Panc1 (cell line): Measurements from ENCODE around the gene SQOR. TPM values are rescaled to one million over a fixed set of nuclear protein-coding genes. Genes with fewer than 3 reads are reported as not detected.

Experiments
- ATAC-seq: fragments of 200-7000 bp; cut with Tn5 transposase; 2 replicates; pipeline ENCODE4 v1.9.1; 2020; ENCODE audit warnings: mild to moderate bottlenecking, moderate library complexity
- BruUV-seq: library from RNA; stranded (reverse); fragments of 400-500 nt; replicated peaks from 2 replicates; lab custom pipeline; 2021; lab: Mats Ljungman, UMichigan
- CTCF ChIA-PET: fragments of 300-600 bp; sonication (Branson Sonifier 250); formaldehyde crosslinking; loops from one replicate; lab custom pipeline; 2022; ENCODE audit warnings: antibody characterized with exemption; lab: Charles Lee
- POLR2A ChIA-PET: fragments of 300-600 bp; sonication (Branson Sonifier 250); formaldehyde crosslinking; loops from one replicate; lab custom pipeline; 2022; ENCODE audit warnings: antibody characterized with exemption; lab: Charles Lee
- DNase-seq: peaks from one replicate; pipeline ENCODE4 v3.0.0-alpha.2; 2010; ENCODE audit warnings: low read depth, low spot score
- H3K27ac ChIP-seq: 2 replicates; pipeline ENCODE4 v1.5.1; 2011; ENCODE audit warnings: mild to moderate bottlenecking, low read length, inconsistent platforms
- H3K27me3 ChIP-seq: fragments of 200-500 bp; sonication (Bioruptor generic); 2 replicates; pipeline ENCODE4 v1.6.0; 2014; ENCODE audit warnings: low read length, inconsistent platforms; ENCODE audit not compliant: control insufficient read depth, insufficient read depth
- H3K36me3 ChIP-seq: fragments of 200-500 bp; sonication (Bioruptor generic); 2 replicates; pipeline ENCODE4 v1.5.1; 2014; ENCODE audit warnings: inconsistent platforms, mild to moderate bottlenecking, low read length, moderate library complexity; ENCODE audit not compliant: control insufficient read depth, insufficient read depth
- H3K4me1 ChIP-seq: 2 replicates; pipeline ENCODE4 v1.5.1; 2011; ENCODE audit warnings: inconsistent platforms, mild to moderate bottlenecking, low read length, moderate library complexity; ENCODE audit not compliant: control insufficient read depth, insufficient read depth
- H3K4me3 ChIP-seq, 2 experiments: 2 replicates each; pipeline ENCODE4 v1.5.1; 2011 to 2012; ENCODE audit warnings: low read depth in 2 of 2, low read length in 2 of 2, mild to moderate bottlenecking in 2 of 2, inconsistent platforms in 1 of 2, moderate library complexity in 1 of 2
- H3K9me3 ChIP-seq: fragments of 200-500 bp; sonication (Bioruptor generic); 2 replicates; pipeline ENCODE4 v1.5.1; 2014; ENCODE audit warnings: low read depth, mild to moderate bottlenecking, inconsistent platforms, low read length, moderate library complexity; ENCODE audit not compliant: control insufficient read depth, insufficient read depth
- POLR2AphosphoS5 ChIP-seq: IDR thresholded peaks from 2 replicates; pipeline ENCODE4 v1.6.1; 2012; ENCODE audit warnings: mild to moderate bottlenecking, low read depth, low read length, moderate library complexity
- SIN3A ChIP-seq: IDR thresholded peaks from 2 replicates; pipeline ENCODE4 v1.6.1; 2012; ENCODE audit warnings: low read depth, mild to moderate bottlenecking, low read length, moderate library complexity, borderline replicate concordance; ENCODE audit not compliant: insufficient read depth
- TCF7L2 ChIP-seq: IDR thresholded peaks from 2 replicates; pipeline ENCODE4 v1.6.1; 2011; ENCODE audit warnings: mild to moderate bottlenecking, low read depth, low read length, inconsistent platforms
- in situ Hi-C: cut with HindIII; loops from 2 replicates; pipeline ENCODE4 v1.10.0; 2016; ENCODE audit warnings: low sequenced_read_pairs, low pct_unique_long_range_greater_than_20kb
- intact Hi-C: fragments of 100-400 bp; cut with micrococcal nuclease; formaldehyde crosslinking; loops from one replicate; pipeline ENCODE4 v1.10.0; 2022; ENCODE audit not compliant: unreplicated experiment
- total RNA-seq: library from RNA; stranded (reverse); gene quantifications from one replicate; pipeline ENCODE4 v1.2.1, GENCODE V29; 2021; ENCODE audit not compliant: unreplicated experiment
- TF ChIP-seq, protein P1 (sequence below), 2 experiments: IDR thresholded peaks; 2 replicates each; pipeline ENCODE4 v1.6.1; 2011 to 2012; ENCODE audit warnings: low read depth in 2 of 2, control low read depth in 1 of 2, low read length in 1 of 2, mild to moderate bottlenecking in 1 of 2, moderate library complexity in 1 of 2; ENCODE audit not compliant: insufficient read depth in 1 of 2
- TF ChIP-seq, protein P2 (sequence below): fragments of 450-650 bp; IDR thresholded peaks from 2 replicates; pipeline ENCODE4 v1.5.1; 2017; ENCODE audit warnings: mild to moderate bottlenecking

Gene SQOR
- total RNA-seq, 1 experiment from 2014 or later = 62.2 TPM

DNA sequence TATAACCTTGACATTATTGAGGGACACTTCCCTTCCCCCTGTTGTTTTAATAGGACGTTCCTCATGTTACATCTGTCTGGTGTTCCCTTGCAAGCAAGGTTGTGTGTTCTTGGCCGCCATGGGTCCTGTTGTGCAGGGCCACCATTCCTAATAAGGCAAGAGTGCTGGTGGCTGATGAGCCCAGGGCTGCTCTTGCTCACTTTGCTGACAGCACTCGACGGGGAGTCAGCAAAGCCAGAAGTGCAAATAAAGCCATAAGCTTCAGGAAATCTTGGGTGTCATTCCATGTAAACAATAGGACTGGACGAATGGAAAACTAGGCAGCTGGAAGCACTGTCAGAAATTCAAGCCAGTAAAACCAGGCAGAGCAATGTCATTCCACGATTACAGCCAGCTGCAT, 75.8 kb downstream of the SQOR start:
- Histone ChIP-seq H3K4me1 (no peaks in the 10 kb centered on the region), H3K36me3 (no peaks in the 10 kb centered on the region), H3K27me3 (no peaks in the 10 kb centered on the region), H3K27ac (no peak overlapping the region), H3K4me3 (no peak overlapping the region), H3K9me3 (no peaks in the 10 kb centered on the region)
- TF ChIP-seq TCF7L2 (no peak), POLR2AphosphoS5 (no peak), SIN3A (no peak)
- TF ChIP-seq, protein P1, sequence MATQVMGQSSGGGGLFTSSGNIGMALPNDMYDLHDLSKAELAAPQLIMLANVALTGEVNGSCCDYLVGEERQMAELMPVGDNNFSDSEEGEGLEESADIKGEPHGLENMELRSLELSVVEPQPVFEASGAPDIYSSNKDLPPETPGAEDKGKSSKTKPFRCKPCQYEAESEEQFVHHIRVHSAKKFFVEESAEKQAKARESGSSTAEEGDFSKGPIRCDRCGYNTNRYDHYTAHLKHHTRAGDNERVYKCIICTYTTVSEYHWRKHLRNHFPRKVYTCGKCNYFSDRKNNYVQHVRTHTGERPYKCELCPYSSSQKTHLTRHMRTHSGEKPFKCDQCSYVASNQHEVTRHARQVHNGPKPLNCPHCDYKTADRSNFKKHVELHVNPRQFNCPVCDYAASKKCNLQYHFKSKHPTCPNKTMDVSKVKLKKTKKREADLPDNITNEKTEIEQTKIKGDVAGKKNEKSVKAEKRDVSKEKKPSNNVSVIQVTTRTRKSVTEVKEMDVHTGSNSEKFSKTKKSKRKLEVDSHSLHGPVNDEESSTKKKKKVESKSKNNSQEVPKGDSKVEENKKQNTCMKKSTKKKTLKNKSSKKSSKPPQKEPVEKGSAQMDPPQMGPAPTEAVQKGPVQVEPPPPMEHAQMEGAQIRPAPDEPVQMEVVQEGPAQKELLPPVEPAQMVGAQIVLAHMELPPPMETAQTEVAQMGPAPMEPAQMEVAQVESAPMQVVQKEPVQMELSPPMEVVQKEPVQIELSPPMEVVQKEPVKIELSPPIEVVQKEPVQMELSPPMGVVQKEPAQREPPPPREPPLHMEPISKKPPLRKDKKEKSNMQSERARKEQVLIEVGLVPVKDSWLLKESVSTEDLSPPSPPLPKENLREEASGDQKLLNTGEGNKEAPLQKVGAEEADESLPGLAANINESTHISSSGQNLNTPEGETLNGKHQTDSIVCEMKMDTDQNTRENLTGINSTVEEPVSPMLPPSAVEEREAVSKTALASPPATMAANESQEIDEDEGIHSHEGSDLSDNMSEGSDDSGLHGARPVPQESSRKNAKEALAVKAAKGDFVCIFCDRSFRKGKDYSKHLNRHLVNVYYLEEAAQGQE (IDR thresholded peaks at IDR 0.05; ENCODE audit: insufficient read depth in 1 of 2, low read depth in 2 of 2, low read length in 1 of 2) = no peak
- TF ChIP-seq, protein P2, sequence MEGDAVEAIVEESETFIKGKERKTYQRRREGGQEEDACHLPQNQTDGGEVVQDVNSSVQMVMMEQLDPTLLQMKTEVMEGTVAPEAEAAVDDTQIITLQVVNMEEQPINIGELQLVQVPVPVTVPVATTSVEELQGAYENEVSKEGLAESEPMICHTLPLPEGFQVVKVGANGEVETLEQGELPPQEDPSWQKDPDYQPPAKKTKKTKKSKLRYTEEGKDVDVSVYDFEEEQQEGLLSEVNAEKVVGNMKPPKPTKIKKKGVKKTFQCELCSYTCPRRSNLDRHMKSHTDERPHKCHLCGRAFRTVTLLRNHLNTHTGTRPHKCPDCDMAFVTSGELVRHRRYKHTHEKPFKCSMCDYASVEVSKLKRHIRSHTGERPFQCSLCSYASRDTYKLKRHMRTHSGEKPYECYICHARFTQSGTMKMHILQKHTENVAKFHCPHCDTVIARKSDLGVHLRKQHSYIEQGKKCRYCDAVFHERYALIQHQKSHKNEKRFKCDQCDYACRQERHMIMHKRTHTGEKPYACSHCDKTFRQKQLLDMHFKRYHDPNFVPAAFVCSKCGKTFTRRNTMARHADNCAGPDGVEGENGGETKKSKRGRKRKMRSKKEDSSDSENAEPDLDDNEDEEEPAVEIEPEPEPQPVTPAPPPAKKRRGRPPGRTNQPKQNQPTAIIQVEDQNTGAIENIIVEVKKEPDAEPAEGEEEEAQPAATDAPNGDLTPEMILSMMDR = no peak
- CTCF ChIA-PET = no interaction called here
- ATAC-seq (no peak), DNase-seq (no peak)
- intact Hi-C loops (no loop called here), in situ Hi-C loops (no loop called here)
- POLR2A ChIA-PET = no interaction called here
- BruUV-seq = no TSS peak

DNA sequence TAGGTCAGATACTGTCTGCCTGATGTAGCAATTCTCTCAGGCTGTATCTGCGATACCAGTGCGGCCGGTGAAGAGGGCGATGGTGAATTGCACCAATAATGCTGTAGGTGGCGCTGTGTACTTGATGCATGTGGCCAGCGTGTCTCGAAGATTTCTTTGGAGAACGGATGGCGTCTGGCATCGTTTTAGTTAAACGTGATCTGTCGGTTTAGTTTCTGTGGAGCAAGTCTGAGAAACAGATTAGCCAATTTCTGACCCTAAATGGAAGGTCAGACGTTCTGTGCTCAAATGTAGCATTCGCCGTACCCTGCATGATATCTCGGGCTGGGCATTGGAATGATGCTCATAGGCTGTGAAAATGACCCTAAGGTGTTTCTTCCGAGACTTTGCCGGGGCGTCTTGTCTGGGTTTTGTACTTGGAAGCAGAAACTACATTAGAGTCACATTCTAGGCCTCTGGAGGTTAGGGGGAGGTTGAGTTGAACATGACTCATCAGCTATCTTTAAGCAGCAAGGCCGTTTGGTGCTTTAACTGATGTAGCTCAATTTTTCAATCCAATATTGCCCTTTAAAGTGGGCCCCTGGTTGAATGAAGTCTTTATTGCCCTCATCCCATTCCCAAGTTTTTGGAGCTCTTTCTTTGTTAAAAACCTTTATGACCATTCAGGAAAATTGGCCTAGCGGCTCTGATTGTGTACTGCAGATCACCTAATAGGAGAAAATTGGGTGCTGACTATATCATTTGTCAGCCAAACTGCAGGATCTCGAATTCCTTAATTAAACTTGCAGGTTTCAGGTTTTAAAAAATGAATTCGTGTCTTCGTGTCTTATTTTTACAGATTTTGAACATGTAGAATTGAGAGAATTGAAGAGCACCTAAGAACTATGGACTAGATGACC, 80.0 kb downstream of the SQOR start:
- intact Hi-C loops (loop anchor here (2.0 kb wide), 1 partner anchor 76 kb away; no protein-coding TSS in a partner anchor), in situ Hi-C loops (no loop called here)
- ATAC-seq (peak; percentile 93), DNase-seq (no peak)
- Histone ChIP-seq H3K4me1 (no peaks in the 10 kb centered on the region), H3K27me3 (no peaks in the 10 kb centered on the region), H3K36me3 (no peaks in the 10 kb centered on the region), H3K4me3 (no peak overlapping the region), H3K27ac (no peak overlapping the region), H3K9me3 (no peaks in the 10 kb centered on the region)
- TF ChIP-seq TCF7L2 = no peak
- TF ChIP-seq, protein P2 = peak; percentile 95
- BruUV-seq = no TSS peak
- ChIA-PET CTCF (no interaction called here), POLR2A (interaction anchor here (0.5 kb wide), 1 partner anchor 577 kb away, joined by 3 read pairs; no protein-coding TSS in a partner anchor)
